ENCODE results near the gene VPS35L. TPM values are rescaled to one million over a fixed set of nuclear protein-coding genes. Genes with fewer than 3 reads are reported as not detected.

VPS35L gene
- total RNA-seq, 1 donor from 2014 or later = 51.9 TPM

- Histone ChIP-seq H3K27ac (no peak overlapping the region), H3K9me3 (no peaks in the 10 kb centered on the region), H3K36me3 (peaks cover 65% of the 10 kb centered on the region), H3K27me3 (no peaks in the 10 kb centered on the region), H3K4me1 (no peaks in the 10 kb centered on the region), H3K4me3 (no peak overlapping the region)
- ATAC-seq (peak; percentile 91), DNase-seq (no peak)
- peak; percentile 87 for TF ChIP-seq CTCF (IDR thresholded peaks at IDR 0.05)
- intact Hi-C loops (cut with DNase I) = no loop called here
These were observed 28.3 kb downstream of the VPS35L start for GRCh38 chr16:19583665-19584300.

- intact Hi-C loops (cut with DNase I) = no loop called here
- no peak for TF ChIP-seq CTCF (IDR thresholded peaks at IDR 0.05)
- Histone ChIP-seq H3K27me3 (no peaks in the 10 kb centered on the region), H3K4me3 (no peak overlapping the region), H3K9me3 (no peaks in the 10 kb centered on the region), H3K27ac (no peak overlapping the region), H3K4me1 (no peaks in the 10 kb centered on the region), H3K36me3 (peaks cover 53% of the 10 kb centered on the region)
- DNase-seq (no peak), ATAC-seq (no peak)
These were observed 33.2 kb downstream of the VPS35L start for GRCh38 chr16:19588661-19589060.

- Histone ChIP-seq H3K9me3 (no peaks in the 10 kb centered on the region), H3K36me3 (peaks cover 57% of the 10 kb centered on the region), H3K27ac (no peak overlapping the region), H3K4me3 (no peak overlapping the region), H3K27me3 (no peaks in the 10 kb centered on the region), H3K4me1 (no peaks in the 10 kb centered on the region)
- DNase-seq (no peak), ATAC-seq (no peak)
- intact Hi-C loops (cut with DNase I) = no loop called here
- no peak for TF ChIP-seq CTCF (IDR thresholded peaks at IDR 0.05)
These were observed 33.6 kb downstream of the VPS35L start for GRCh38 chr16:19589106-19589505.

GRCh38 chr16:19589771-19590302 is 34.3 kb downstream of the VPS35L start:
- no peak for TF ChIP-seq CTCF (IDR thresholded peaks at IDR 0.05)
- H3K27me3 ChIP-seq = no peaks in the 10 kb centered on the region
- peaks cover 58% of the 10 kb centered on the region for H3K36me3 ChIP-seq
- ATAC-seq = no peak
- H3K4me3 ChIP-seq = no peak overlapping the region
- no peak for DNase-seq
- H3K9me3 ChIP-seq = no peaks in the 10 kb centered on the region
- intact Hi-C loops (cut with DNase I) = no loop called here
- H3K4me1 ChIP-seq = no peaks in the 10 kb centered on the region
- H3K27ac ChIP-seq = no peak overlapping the region

GRCh38 chr16:19595043-19595767 is 39.7 kb downstream of the VPS35L start:
- Histone ChIP-seq H3K4me1 (no peaks in the 10 kb centered on the region), H3K27me3 (no peaks in the 10 kb centered on the region), H3K36me3 (peaks cover 54% of the 10 kb centered on the region), H3K9me3 (no peaks in the 10 kb centered on the region), H3K4me3 (no peak overlapping the region), H3K27ac (no peak overlapping the region)
- peak; percentile 39 for ATAC-seq
- intact Hi-C loops (cut with DNase I) = no loop called here
- TF ChIP-seq CTCF (IDR thresholded peaks at IDR 0.05) = no peak
- DNase-seq = no peak

All from upper lobe of right lung (tissue), 1 donor.